PC-3 (cell line): ENCODE measurements around the gene HLCS. TPM values are rescaled to one million over a fixed set of nuclear protein-coding genes. Genes with fewer than 3 reads are reported as not detected.

Experiments
- ATAC-seq: fragments of 200-7000 bp; cut with Tn5 transposase; 2 replicates; pipeline ENCODE4 v1.9.1; 2020; ENCODE audit warnings: mild to moderate bottlenecking, moderate library complexity
- BruUV-seq: library from RNA; stranded (reverse); fragments of 400-500 nt; replicated peaks from 2 replicates; lab custom pipeline; 2021; lab: Mats Ljungman, UMichigan
- CTCF ChIA-PET: fragments of 300-600 bp; sonication (Branson Sonifier 250); formaldehyde crosslinking; loops from one replicate; lab custom pipeline; 2022; ENCODE audit warnings: antibody characterized with exemption; lab: Charles Lee
- POLR2A ChIA-PET: fragments of 300-600 bp; sonication (Branson Sonifier 250); formaldehyde crosslinking; loops from one replicate; lab custom pipeline; 2022; ENCODE audit warnings: antibody characterized with exemption; ENCODE audit not compliant: unreplicated experiment; lab: Charles Lee
- DNase-seq: peaks from one replicate; pipeline ENCODE4 v3.0.0-alpha.2; 2015
- H2AFZ ChIP-seq: fragments of 300-600 bp; sonication (generic); 2 replicates; pipeline ENCODE4 v1.6.0; 2016; ENCODE audit warnings: antibody characterized with exemption, low read length
- H3F3A ChIP-seq: fragments of 300-600 bp; sonication (generic); one replicate; pipeline ENCODE4 v1.6.0; 2017; ENCODE audit warnings: antibody characterized with exemption, low read length, control low read depth, mild to moderate bottlenecking; ENCODE audit not compliant: unreplicated experiment
- H3K27ac ChIP-seq: fragments of 300-600 bp; sonication (generic); 2 replicates; pipeline ENCODE4 v1.5.1; 2016; ENCODE audit warnings: mild to moderate bottlenecking, low read length
- H3K27me3 ChIP-seq: fragments of 300-600 bp; sonication (generic); 2 replicates; pipeline ENCODE4 v1.6.1; 2016; ENCODE audit warnings: low read length, mixed read lengths
- H3K36me3 ChIP-seq: fragments of 300-600 bp; sonication (generic); 2 replicates; pipeline ENCODE4 v1.6.1; 2016; ENCODE audit warnings: low read depth, mixed run types, low read length, mixed read lengths
- H3K4me1 ChIP-seq: fragments of 300-600 bp; sonication (generic); 2 replicates; pipeline ENCODE4 v1.5.1; 2016; ENCODE audit warnings: low read length; ENCODE audit not compliant: insufficient read depth
- H3K4me2 ChIP-seq: fragments of 300-600 bp; sonication (generic); 2 replicates; pipeline ENCODE4 v1.6.0; 2016; ENCODE audit warnings: low read length
- H3K4me3 ChIP-seq: fragments of 300-600 bp; sonication (generic); 2 replicates; pipeline ENCODE4 v1.5.1; 2016; ENCODE audit warnings: mild to moderate bottlenecking, low read length, mixed read lengths
- H3K79me2 ChIP-seq: fragments of 300-600 bp; sonication (generic); 2 replicates; pipeline ENCODE4 v1.6.1; 2017; ENCODE audit warnings: low read length, mixed read lengths
- H3K9ac ChIP-seq: fragments of 300-600 bp; sonication (generic); 2 replicates; pipeline ENCODE4 v1.6.0; 2016; ENCODE audit warnings: mild to moderate bottlenecking, low read length
- H3K9me2 ChIP-seq: fragments of 300-600 bp; sonication (generic); replicated peaks from 2 replicates; pipeline ENCODE4 v1.6.1; 2016; ENCODE audit warnings: mixed run types, low read length, mixed read lengths
- H3K9me3 ChIP-seq: fragments of 300-600 bp; sonication (generic); 2 replicates; pipeline ENCODE4 v1.6.1; 2016; ENCODE audit warnings: low read length, mixed read lengths
- H4K20me1 ChIP-seq: fragments of 300-600 bp; sonication (generic); 2 replicates; pipeline ENCODE4 v1.6.1; 2016; ENCODE audit warnings: low read length, mixed read lengths
- CTCF ChIP-seq: fragments of 300-600 bp; sonication (generic); conservative IDR thresholded peaks from 2 replicates; pipeline ENCODE4 v1.5.1; 2017; ENCODE audit warnings: antibody characterized with exemption, low read depth, mild to moderate bottlenecking, low read length
- EZH2 ChIP-seq: fragments of 300-600 bp; sonication (generic); IDR thresholded peaks from one replicate; pipeline ENCODE4 v1.6.1; 2017; ENCODE audit warnings: antibody characterized with exemption, mild to moderate bottlenecking, low read length; ENCODE audit not compliant: unreplicated experiment
- EZH2phosphoT487 ChIP-seq: fragments of 300-600 bp; sonication (generic); IDR thresholded peaks from 2 replicates; pipeline ENCODE4 v1.6.1; 2018; ENCODE audit warnings: mild to moderate bottlenecking, antibody characterized with exemption, low read length, borderline replicate concordance
- intact Hi-C: fragments of 100-400 bp; cut with micrococcal nuclease; formaldehyde crosslinking; loops from 2 replicates; pipeline ENCODE4 v1.9.0; 2023
- total RNA-seq: library from RNA; depleted of rRNA; stranded (reverse); fragments of >200 nt; gene quantifications from 2 replicates; pipeline ENCODE4 v1.2.3, GENCODE V29; 2014

The HLCS gene
- total RNA-seq, 1 experiment from 2014 or later = 44.1 TPM

GRCh38 chr21:36861595-36862323 lies 104.7 kb downstream of the HLCS start:
- H3K79me2 ChIP-seq = peaks cover 16% of the 10 kb centered on the region
- peak overlapping the region; percentile 43; the same call in 1 of the 2 replicates for H3K4me3 ChIP-seq
- peaks cover 56% of the 10 kb centered on the region for H3K4me1 ChIP-seq
- POLR2A ChIA-PET = interaction anchor here (1.0 kb wide), 1 partner anchor 55 kb away, joined by 10 read pairs; no protein-coding TSS in a partner anchor
- no peaks in the 10 kb centered on the region for H3K9me3 ChIP-seq
- H3K4me2 ChIP-seq = peak overlapping the region; percentile 75
- DNase-seq (no peak), ATAC-seq (no peak)
- H2AFZ ChIP-seq = 0 out of 2 replicates have a peak overlapping the region, but pooled peaks have one; percentile 8
- CTCF ChIA-PET = interaction anchor here (0.7 to 2.1 kb wide), 2 partner anchors 45 to 56 kb away, joined by 3 to 5 read pairs; no protein-coding TSS in a partner anchor
- no peaks in the 10 kb centered on the region for H3K9me2 ChIP-seq
- intact Hi-C loops = loop anchor here (1.0 to 2.0 kb wide), 3 partner anchors 49 to 109 kb away; no protein-coding TSS in a partner anchor
- no peak for TF ChIP-seq EZH2phosphoT487
- TF ChIP-seq EZH2 = no peak
- no peak for TF ChIP-seq CTCF
- peak overlapping the region; percentile 75 for H3K9ac ChIP-seq
- no peaks in the 10 kb centered on the region; the same call in 1 of the 2 replicates for H3K36me3 ChIP-seq
- no peaks in the 10 kb centered on the region for H3K27me3 ChIP-seq
- no peaks in the 10 kb centered on the region for H4K20me1 ChIP-seq
- no TSS peak for BruUV-seq
- peak overlapping the region; percentile 94 for H3K27ac ChIP-seq
- H3F3A ChIP-seq = peaks cover 12% of the 10 kb centered on the region

GRCh38 chr21:36860736-36861594 lies 105.5 kb downstream of the HLCS start:
- Histone ChIP-seq H3K9ac (peak overlapping the region; percentile 75), H2AFZ (0 out of 2 replicates have a peak overlapping the region, but pooled peaks have one; percentile 8), H3K4me1 (peaks cover 64% of the 10 kb centered on the region), H3K36me3 (no peaks in the 10 kb centered on the region; the same call in 1 of the 2 replicates), H3K9me3 (no peaks in the 10 kb centered on the region), H3K27me3 (no peaks in the 10 kb centered on the region), H3K4me3 (peak overlapping the region; percentile 43), H3K4me2 (peak overlapping the region; percentile 75), H4K20me1 (no peaks in the 10 kb centered on the region), H3K27ac (peak overlapping the region; percentile 94), H3K9me2 (no peaks in the 10 kb centered on the region), H3F3A (peaks cover 12% of the 10 kb centered on the region), H3K79me2 (peaks cover 16% of the 10 kb centered on the region)
- intact Hi-C loops = loop anchor here (1.0 to 2.0 kb wide), 4 partner anchors 22 to 108 kb away; no protein-coding TSS in a partner anchor
- TF ChIP-seq EZH2phosphoT487 (no peak), CTCF (no peak), EZH2 (no peak)
- ChIA-PET POLR2A (interaction anchor here (0.5 to 1.2 kb wide), 4 partner anchors 13 to 57 kb away, joined by 3 to 10 read pairs (median 6); no protein-coding TSS in a partner anchor), CTCF (interaction anchor here (0.7 to 2.1 kb wide), 2 partner anchors 46 to 57 kb away, joined by 3 to 5 read pairs; no protein-coding TSS in a partner anchor)
- peak; percentile 79 for ATAC-seq
- BruUV-seq = no TSS peak
- peak; percentile 95 for DNase-seq
